Esophagus muscularis mucosa (tissue), 4 donors: ENCODE data around the gene DNAAF5.
"Not testable (repeated sequence)": the region's sequence is repeated elsewhere in the genome, so short reads cannot be mapped to it uniquely, and the experiment has no call there.

Source experiments
- CTCF ChIP-seq, 3 experiments: fragments of 200-600 bp in 2 of 3; fragments of 450-650 bp in 1 of 3; sonication (generic) in 2 of 3; IDR thresholded peaks; one replicate each; pipeline ENCODE4 v1.5.1; 2017 to 2019; ENCODE audit warnings: antibody characterized with exemption in 3 of 3, mild to moderate bottlenecking in 2 of 3, moderate library complexity in 1 of 3
- EP300 ChIP-seq: sonication (generic); formaldehyde crosslinking; IDR thresholded peaks from one replicate; pipeline ENCODE4 v1.6.1; 2017; ENCODE audit warnings: antibody characterized with exemption
- POLR2A ChIP-seq: fragments of 450-650 bp; IDR thresholded peaks from one replicate; pipeline ENCODE4 v1.6.1; 2017; ENCODE audit warnings: antibody characterized with exemption, moderate library complexity, mild to moderate bottlenecking, low read depth
- POLR2AphosphoS5 ChIP-seq, 2 donors: sonication (generic); formaldehyde crosslinking; IDR thresholded peaks; one replicate each; pipeline ENCODE4 v1.6.1; 2017; ENCODE audit warnings: antibody characterized with exemption in 2 of 2

GRCh38 chr7:803796-804195 is 77.3 kb downstream of the DNAAF5 start:
- not testable (repeated sequence) for TF ChIP-seq EP300; CTCF (IDR thresholded peaks at IDR 0.05); POLR2A; POLR2AphosphoS5 (IDR thresholded peaks at IDR 0.05)
